Renal cortex interstitium (tissue), 11 donors: ENCODE data around the gene APBB2. TPM values are rescaled to one million over a fixed set of nuclear protein-coding genes. Genes with fewer than 3 reads are reported as not detected.

Source experiments
- DNase-seq, 11 donors: peaks; one replicate each; pipeline ENCODE4 v3.0.0-alpha.2; 2013; ENCODE audit warnings: low read depth in 9 of 11, low spot score in 4 of 11; ENCODE audit errors: extremely low read depth in 1 of 11
- polyA plus RNA-seq, 3 donors: library from polyadenylated mRNA; unstranded; fragments of 120-200 nt; gene quantifications; one replicate each; pipeline ENCODE4 v1.2.1, GENCODE V29; 2013; ENCODE audit not compliant: insufficient read length in 3 of 3

The APBB2 gene
- polyA plus RNA-seq, 3 donors: 53.1 to 59.3 (median 55.8) TPM

- DNase-seq: no peak
These were observed 88.6 kb downstream of the APBB2 start for GRCh38 chr4:41125558-41126311.

DNA sequence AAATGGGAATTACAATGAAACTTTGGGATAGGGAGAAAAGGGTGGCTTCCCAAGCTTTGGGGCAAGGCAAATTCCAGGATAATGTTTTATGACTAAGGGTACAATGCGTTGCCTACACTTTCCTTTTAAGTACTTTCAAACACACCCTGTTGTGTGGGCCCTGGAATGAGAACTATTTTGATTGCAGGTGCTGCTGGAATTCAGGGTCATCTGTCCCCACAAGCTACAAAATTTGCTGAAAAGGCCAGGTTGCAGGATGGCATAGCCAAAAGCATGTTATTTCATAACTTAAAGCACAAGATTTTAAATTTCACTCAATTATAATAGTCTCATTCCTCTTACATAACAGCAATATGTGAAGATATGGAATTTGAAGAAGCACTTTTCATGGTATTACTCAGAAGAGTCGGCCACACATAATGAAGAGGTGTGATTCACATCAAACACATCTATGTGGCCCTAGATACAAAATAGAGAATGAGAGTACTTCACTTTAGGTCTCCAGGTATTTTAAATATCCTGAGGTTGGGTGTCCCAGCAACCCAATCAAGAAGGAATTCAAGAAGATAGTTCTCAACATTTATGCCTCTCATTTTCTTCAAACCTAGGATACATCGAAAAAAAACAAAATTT is 89.3 kb downstream of the APBB2 start:
- no peak for DNase-seq

DNA sequence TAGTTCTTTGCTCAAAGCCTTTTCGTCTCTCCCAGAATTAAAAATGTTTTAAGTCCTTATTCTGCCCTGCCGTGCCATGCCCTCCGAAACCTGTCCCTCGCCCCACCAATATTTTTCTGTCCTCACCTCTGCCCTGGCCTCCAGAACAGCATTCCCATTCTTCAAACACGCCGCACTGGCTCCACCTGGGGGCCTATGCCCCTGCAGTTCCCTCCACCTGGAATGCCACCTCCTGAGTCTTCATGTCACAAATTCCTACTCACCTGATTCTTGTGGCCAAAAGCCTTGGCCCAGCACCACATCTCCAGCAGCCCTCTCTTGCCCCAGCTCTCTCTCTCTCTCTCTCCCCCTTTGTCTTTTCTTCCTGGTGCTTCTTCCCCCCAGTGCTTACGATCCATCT is 91.6 kb downstream of the APBB2 start:
- no peak for DNase-seq

DNA sequence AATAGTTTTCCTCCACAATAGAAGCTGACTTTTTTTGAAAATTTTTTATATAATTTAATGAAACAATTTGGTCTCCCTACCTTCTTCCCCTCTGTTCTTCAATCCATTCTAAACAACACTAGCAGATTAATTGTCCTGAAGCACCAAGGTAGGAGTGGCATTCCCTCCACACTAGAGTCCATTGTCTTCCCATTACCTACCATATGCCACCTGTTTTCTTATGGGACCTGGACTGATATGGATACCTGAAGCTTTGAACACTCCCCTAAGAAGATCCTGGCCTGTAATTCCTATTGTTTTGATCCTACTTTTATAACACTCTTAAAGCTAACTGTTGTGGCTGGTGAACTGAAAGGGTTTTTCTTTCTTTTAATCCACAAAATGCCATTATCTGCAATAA is 92.0 kb downstream of the APBB2 start:
- no peak for DNase-seq

- DNase-seq: no peak
These were observed 92.4 kb downstream of the APBB2 start for GRCh38 chr4:41121906-41122305.

DNA sequence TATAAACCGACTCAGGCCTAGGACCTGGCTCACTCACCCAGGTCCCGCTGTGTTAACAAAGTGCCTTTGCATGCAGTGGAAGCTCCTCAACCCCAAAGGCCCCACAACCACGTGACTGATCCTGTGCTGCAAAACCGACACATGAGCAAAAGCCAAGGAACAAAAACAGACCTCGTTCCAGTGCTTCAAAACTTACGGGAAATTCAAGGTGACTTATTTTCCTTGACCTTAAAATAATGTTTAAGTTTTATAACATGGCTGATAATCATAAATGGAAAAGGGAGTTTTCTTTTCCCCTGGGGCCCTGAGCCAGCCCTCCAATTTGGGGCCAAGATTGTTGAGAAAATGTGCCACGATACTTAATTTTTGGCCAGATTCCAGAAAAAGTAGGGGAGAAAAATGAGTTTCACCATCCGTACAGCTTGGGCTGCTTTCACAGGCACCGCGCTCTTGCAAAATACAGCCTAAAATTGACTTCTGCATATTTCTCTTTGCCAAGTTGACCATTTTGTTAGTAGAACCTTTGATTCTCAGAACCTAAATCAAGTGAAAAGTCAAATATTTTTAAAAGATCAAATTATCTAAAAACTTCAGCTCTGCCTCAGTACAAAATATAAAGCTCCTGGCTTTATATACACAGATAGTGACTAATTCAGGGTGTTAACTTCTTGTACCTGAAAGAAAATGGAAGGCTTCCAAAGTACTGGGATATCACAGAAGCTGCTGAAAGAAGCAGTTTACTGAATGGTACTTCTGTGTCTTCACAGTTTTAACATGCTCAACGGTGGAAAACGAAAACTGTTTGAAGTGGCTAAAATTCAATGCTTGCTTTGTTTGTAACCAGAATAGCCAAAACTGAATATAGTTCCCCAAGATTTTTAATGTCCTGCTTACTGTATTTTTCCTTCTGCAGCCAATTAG is 93.8 kb downstream of the APBB2 start:
- no peak for DNase-seq

- DNase-seq: no peak
These were observed 94.5 kb downstream of the APBB2 start for GRCh38 chr4:41119867-41120295.

GRCh38 chr4:41111791-41112190 is 102.6 kb downstream of the APBB2 start:
- DNase-seq: no peak

DNA sequence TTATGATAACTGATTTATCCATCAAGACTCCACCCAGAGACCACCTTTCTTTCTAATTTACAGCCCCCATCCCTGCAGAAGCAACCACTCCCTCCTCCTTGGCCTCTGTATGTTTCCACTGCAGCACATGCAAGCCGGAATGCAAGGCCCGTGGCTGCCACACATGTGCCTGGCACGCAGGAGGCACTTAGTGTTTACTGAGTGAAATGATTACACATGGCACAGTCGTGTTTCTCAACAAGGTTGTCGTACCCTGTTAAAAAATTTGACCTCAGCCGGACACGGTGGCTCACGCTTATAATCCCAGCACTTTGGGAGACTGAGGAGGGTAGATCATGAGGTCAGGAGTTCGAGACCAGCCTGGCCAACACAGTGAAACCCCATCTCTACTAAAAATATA is 104.3 kb downstream of the APBB2 start:
- DNase-seq: no peak

- DNase-seq: no peak
These were observed 105.9 kb downstream of the APBB2 start for GRCh38 chr4:41108481-41108880.

DNA sequence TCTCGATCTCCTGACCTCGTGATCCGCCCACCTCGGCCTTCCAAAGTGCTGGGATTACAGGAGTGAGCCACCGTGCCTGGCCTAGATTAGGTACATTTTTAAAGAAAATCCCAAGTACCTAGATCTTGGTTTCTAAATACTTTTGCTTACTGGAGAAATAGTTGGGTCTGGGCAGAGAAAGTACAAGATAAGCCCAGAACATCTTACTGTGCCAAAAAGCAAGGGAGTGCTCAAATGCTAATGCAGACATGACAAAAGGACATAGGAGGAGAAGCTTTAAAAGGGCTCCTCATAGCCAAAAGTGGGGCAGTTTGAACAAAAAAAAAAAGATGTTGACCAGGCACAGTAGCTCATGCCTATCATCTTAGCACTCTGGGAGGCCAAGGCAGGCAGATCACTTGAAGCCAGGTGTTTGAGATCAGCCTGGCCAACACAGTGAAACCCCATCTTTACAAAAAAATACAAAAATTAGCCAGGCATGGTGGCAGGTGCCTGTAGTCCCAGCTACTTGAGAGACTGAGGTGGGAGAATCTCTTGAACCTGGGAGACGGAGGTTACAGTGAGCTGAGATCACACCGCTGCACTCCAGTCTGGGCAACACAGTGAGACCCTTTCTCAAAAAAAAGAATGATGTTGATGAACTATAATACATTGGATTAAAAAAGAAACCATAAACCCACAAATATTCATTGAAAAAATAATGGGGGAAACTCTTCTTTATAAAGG is 107.5 kb downstream of the APBB2 start:
- DNase-seq: no peak

- no peak for DNase-seq
These were observed 108.3 kb downstream of the APBB2 start for GRCh38 chr4:41106081-41106480.

- no peak for DNase-seq
These were observed 110.2 kb downstream of the APBB2 start for GRCh38 chr4:41104155-41104554.

DNA sequence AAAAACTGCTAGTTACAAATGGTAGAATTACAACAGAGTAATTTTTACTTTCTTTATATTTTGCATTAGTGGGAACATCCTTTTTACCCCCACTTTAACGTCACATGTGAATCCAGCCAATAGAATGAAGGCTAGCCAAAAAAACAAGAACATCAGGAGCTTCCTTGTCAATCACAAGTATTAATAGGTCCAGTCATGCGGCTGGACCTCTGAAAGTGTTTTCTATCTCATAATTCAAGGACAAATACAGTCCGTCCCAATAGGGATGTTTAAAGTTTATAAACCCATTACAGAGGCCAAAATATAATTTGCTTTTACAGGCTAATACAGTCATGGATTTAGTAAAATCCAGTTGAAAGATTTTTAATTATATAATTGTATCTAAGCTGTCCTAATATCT is 110.7 kb downstream of the APBB2 start:
- no peak for DNase-seq

DNA sequence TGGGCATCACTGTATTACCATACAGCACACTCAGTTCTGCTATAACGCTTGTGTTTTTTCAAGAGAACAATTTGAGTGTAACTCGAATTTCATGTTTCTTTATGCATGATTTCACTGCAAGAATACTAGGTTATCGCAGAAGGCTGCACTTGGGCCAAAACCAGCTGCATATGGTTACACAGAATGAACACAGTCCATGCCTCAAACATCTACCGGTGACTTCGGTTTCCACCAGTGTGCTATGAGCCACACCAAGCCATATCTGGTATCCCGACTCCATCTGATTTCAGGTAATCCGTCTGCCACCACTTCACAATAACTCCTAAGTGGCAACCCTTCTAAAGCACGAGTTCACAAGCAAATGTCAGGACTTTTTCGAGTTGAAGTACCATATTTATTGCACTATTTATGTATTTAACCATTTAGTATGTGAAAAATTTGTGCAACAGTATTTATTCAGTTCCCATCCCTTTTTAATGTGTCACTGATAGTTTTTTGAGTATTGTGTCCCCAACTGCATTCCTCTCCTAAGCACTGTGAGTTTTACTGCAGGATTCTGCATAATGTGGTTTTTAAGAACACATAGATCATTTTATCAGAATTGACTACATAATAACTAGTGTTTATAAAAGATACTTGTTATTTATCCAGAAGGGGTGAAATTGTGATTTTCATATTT is 111.8 kb downstream of the APBB2 start:
- DNase-seq: no peak

DNA sequence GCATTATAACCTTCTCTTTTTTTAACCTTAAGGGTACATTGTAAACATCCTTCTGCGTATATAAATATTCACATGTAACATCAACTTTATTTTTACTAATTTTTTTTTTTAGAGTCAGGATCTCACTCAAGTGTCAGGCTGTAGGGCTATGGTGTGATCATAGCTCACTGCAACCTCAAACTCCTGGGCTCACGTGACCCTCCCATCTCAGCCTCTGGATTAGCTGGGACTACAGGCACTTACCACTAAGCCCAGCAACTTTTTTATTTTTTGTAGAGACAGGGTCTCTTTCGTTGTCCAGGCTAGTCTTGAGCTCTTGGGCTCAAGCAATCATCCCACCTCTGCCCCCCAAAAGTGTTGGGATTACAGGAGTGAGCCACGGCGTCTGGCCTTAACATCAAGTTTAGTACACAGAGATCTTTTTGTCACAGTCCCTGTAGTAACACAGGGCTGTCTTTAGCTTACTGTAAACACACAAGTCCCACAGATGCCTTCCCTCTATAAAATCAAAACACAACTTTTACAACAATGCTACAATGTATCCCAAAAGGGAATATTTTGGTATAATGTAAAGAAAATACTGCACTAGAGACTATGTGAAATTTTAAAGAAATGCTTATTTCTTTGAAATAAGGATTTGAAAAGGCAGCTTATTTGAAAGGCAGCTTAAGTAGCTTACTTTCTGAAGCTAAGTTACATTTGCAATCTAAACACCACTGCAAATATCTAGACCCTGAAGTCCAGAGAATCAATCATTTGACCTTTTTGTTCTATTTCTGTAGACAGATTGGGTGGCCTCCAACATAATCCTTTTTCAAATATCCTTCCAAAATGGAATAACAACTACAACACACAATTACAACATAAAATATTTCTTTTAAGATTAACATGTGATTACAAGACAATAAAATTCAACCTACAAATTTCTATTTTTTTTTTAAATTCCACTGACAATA is 116.0 kb downstream of the APBB2 start:
- DNase-seq: no peak

DNA sequence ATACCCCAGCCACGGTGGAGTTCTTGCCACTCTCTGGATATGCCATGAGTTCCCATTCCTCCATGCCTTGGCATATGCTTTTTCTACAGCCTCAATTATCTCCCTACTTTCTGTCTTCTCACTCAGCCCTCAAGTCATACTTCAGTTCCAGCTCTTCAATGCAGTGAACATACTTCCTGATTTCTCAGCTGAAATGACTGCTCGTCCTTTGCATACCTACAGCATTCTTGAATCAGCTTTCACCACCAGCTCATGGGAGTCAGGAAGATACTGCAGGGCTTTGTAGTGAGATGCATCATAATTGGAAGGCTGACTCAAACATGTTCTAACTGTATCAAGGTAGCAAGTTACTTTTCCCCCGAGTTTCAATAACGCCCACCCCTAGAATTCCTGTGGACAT is 118.4 kb downstream of the APBB2 start:
- no peak for DNase-seq
